Right ventricle myocardium superior (tissue), 1 donor: ENCODE measurements around the gene FMOD. TPM values are rescaled to one million over a fixed set of nuclear protein-coding genes. Genes with fewer than 3 reads are reported as not detected.
A peak's percentile ranks its signal among the peaks of the same experiment; 100 is the strongest.

ENCODE experiments used
- ATAC-seq: fragments of 200-7000 bp; cut with Tn5 transposase; one replicate; pipeline ENCODE4 v1.9.1; 2020; ENCODE audit warnings: mild to moderate bottlenecking; ENCODE audit not compliant: poor library complexity
- DNase-seq: peaks from one replicate; pipeline ENCODE4 v3.0.0-alpha.2; 2020
- intact Hi-C: fragments of 100-400 bp; cut with DNase I; formaldehyde crosslinking; loops from one replicate; pipeline ENCODE4 v1.11.2; 2022
- long read RNA-seq: library from polyadenylated mRNA; unstranded; transcript quantifications from one replicate; pipeline ENCODE4 v2.0.0, GENCODE V29; 2021
- total RNA-seq: library from RNA; stranded (reverse); fragmentation: NEBNext Ultra II Directional; extraction: Animal tissue kit (Norgen Biotek cat#: 25700); gene quantifications from one replicate; pipeline ENCODE4 v1.2.1, GENCODE V29; 2021
- donor health status: DM: no; HTN: yes; CAD: no; lungs with severe emphysema.

The FMOD gene
- total RNA-seq: 5.9 TPM
- long read RNA-seq, transcript FMOD-201 (3 exons, 3,310 nt): major isoform, 13 of 22 reads
- long read RNA-seq, partial matches to known transcripts: 6 of 22 reads
- long read RNA-seq, other reads (novel, unspliced or antisense): 3 of 22 reads

DNA sequence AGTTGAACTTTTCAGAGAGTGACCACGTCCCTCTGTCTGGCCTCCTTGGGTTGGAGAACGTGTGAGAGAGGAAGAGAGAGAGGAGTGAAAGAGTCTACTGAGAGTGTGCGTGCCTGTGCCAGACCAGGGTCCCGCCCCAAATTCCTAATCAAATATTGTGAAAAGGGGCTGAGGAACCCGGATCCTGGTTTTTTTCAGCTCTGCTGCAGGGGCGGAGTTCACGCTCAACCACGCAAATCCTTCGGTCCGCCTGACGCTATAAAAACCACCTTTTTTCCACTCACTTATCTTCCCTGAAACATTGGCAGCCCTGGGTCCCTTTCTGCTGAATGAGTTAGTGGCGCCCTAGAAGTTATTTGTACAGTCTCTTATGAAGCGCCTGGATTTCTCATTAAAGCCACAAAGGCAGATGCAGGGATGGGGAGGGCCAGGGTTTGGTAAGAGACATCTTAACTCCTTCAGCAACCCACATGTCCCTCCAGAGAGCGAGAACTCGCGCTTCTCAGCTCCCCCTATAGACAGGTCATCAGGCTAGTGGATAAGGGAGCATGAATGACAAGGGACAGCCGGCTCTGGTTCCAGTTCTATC is at the start of gene FMOD:
Gene FMOD (minus strand): TSS at position 86 of the 589 bp plus-strand sequence. CDS start 2,852 bp downstream, outside the sequence.
- peak; percentile 54 for DNase-seq
- intact Hi-C loops: no loop called here

DNA sequence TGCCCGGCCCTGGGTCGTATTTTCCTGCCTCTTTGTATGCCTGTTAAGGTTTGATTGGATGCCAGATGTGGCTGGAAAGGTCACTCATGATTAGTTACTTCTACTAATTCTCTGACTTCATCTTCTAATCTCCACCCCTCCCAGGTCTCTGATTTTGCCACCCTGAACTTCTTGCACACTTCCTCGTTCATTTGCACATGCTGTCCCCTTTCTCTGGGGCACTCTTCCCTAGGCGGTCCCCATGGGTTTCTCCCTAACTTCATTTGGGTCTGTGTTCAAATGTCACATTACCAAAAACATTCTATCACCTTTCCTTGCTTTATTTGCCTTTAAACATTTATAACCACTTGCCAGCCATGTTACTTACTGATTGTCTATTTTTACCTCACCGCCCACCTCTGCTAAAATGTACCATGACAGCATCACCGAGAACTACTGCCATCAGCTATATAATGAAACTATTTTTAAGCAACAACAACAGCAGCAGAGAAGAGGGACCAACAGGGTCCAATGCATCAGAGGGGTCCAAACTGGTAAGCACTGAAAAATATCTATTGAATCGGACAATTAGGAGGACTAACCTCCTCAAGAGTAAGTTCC is 45.8 kb upstream of the FMOD start:
- intact Hi-C loops: no loop called here
- ATAC-seq: no peak

More for the DNA sequence above, at the start of gene FMOD:
- peak; percentile 71 for ATAC-seq

DNA sequence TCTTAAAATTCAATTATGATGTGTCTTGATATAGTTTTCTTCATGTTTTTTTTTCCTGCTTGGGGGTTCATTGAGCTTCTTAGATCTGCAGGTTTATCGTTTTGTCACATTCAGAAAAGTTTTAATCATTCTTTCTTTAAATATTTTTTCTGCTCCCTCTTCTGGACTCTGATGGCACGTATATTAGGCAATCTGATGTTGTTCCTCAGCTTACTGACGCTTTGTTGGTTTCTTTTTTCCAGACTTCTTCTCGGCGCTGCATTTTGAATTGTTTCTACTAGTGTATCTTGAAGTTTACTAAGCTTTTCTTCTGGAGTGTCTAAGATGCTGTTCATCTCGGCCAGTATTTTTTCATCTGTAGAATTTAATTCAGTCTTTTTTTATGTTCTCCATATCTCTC is 44.8 kb upstream of the FMOD start:
- ATAC-seq (no peak), DNase-seq (no peak)
- intact Hi-C loops: no loop called here

More for the DNA sequence above, 45.8 kb upstream of the FMOD start:
- DNase-seq: no peak

DNA sequence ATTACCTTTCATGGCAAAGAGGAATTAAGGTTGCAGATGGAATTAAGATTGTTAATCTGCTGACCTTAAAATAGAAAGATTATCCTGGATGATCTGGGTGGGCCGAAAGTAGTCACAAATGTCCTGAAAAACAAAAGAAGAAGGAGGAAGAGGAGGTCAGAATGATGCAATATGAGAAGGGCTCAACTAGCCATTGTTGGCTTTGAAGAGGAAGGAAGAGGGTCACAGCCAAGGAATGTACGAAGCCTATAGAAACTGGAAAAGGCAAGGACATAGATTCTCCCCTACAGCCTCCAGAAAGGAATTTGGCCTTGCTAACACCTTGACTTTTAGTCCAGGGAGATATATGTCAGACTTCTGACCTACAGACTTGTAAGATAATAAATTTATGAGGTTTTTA is 39.4 kb upstream of the FMOD start:
- intact Hi-C loops: no loop called here
- no peak for ATAC-seq
- no peak for DNase-seq

DNA sequence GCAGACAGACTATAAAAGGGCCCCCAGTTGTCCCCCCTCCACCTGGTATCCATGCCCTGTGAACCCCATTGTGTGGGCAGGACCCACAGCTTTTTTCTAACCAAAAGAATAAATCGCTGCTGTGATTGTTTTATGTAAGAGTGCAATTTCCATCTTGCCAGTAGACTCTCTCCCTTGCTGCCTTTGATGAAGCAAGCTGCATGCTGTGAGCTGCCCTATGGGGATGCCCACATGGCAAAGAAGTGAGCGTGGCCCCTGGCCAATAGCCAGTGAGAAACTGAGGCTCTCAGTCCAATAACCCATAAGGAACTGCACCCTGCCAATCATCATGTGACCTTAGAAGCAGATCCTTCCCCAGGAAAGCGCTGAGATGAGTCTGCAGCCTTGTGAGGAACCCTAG is 37.8 kb upstream of the FMOD start:
- intact Hi-C loops: no loop called here
- no peak for ATAC-seq
- DNase-seq: no peak

DNA sequence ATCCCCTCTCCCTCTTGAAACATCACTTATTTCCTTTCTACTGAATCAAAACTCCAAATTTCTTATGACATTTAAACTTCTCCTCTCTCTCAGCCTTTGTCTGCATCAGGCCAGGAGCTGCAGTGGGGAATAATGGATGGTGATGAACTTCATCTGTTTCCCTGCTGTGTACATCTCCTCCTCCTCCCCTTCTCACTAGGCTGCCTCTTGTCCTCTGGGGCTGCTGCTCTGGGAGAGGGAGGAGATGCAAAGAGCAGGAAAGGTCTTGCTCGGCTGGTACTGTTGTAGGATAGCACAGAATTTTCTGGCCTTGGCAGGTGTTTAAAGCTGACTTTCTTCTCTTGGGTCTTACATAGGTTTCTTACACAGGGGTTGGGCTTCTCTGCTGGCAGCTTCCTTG is 31.1 kb upstream of the FMOD start:
- ATAC-seq (no peak), DNase-seq (no peak)
- intact Hi-C loops: no loop called here

DNA sequence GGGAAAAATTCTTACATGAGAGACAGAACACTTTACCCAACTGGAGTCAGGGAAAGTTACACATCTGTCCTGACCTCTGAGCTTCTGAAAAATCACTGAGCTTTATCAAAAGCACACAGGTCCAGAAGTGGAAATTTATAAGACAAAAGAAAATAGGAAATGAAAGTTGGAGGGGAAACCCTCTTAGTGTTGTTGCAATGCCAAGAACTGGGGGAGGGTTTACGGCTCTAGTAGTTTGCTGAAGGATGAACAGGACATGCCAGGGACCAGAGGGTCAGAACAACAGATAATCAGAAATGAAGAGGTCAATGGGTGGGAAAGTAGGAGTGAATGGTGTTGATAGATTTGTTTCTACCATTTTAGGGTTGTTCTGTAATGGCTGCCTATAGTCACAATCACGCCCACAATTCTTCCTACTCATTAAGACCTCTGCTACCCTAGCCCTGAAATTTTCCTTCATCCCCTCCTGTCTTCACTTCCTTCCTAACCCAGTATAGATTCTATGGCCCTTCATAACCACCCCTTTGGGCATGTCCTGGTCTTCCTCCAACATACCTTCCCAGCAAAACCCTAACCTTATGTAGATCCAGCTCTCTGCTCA is 30.3 kb upstream of the FMOD start:
- peak; percentile 31 for ATAC-seq

DNA sequence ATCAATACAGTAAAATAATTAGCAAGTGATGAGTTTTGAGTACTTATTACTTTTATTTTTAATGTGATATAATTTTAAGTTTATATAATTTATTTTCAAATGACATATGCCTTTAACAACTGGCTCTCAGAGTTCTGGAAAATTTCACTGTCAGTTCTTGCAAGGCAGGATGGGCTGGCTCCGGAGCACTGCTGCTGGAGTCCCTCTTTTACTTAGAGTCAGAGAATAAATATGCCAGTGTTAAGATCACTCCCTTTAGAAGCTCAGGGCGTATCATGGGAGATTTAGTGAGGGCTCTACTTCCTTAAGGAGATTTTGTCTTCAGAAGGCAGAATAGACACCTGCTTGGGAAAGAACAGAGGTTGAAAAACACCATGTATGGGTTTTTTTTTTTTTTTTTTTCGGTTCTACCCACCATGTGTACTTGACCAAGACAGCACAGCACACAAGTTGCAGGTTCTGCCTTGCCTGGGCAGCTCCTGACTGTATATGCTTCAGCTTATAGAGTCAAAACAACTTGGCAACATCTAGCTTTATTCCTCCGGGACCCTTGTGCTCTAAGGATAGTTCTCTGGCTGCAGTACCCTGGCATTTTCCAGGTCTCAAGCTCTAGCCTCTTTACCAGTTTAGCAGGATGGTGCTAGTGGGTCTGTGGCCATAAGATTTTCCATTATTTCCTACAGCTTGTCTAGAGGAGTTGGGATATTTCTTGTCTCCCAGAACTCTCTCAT is 29.7 kb upstream of the FMOD start:
- no peak for DNase-seq
- intact Hi-C loops: no loop called here
- ATAC-seq: no peak

More for the DNA sequence above, 30.3 kb upstream of the FMOD start:
- DNase-seq: no peak
- intact Hi-C loops: no loop called here

DNA sequence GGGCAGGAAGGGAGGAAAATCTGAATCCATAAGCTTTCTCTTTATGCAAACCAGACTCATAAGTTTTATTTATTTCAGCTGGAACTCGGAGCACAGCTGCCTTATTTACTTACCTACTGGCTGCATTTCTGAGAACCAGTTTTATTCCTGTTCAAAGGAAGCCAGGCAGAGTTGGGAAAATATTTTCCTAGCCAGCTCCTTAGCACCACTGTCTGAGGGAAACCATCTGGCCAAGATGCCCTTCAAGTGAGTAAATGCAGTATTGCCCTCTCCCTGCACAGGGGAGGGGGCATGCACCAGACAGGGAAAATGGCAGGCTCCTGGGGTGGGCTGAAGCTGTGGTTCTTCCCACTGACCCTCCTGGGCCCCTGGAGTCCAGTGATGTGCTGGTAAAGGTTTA is 28.9 kb upstream of the FMOD start:
- DNase-seq (no peak), ATAC-seq (peak; percentile 30)
- intact Hi-C loops: no loop called here

DNA sequence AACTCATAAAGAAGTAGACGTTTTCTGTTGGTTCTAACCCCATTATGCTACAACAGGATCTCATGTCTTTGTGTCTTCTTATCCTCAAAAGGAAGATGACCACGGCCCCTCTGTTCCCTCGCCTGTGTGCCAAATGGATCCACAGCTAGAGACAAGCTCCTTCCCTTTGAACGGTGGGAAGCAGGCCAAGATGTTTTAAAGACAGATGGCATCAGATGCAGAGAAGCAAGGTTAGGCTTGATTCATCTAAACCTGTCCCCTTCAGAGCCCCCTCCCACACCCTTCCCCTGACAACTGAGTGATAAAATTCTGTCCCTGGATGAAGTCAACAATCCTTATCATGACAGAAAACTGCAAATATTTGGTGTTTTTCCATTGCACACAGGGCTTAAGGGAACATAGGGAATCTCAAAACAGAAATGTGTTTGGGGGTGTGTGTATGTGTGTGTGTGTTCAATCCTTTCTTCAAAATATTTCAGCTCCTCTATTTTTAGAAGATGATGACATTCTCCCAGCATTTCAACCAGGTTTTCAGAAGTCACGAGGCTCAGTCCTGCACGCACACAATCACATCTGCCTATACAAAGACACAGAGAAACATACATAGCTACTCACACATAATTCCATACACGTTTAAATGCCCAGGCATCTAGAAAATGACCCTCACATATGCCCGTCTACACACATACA is 27.8 kb upstream of the FMOD start:
- intact Hi-C loops: no loop called here
- ATAC-seq: peak; percentile 42
- DNase-seq: no peak

DNA sequence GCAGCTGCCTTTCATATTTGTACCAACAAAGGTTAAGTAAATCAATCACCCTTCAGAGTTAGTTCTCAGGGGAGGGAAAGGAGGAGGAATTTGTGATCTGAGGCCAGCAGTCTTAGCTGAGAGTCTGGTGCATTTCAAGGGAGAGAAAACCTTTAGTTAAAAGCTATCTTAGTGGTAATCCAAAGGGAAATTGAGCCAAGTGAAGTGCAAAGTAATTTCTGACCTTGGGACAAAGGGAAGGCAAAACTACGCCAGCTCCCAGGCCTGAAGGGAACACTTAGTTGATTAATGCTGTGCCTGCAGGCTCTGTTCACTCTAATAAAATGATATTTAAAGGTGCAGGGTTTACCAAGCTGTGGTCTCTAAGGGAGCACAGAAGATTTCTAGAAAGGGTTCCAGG is 23.1 kb upstream of the FMOD start:
- no peak for DNase-seq
- ATAC-seq: peak; percentile 20
- intact Hi-C loops: no loop called here

DNA sequence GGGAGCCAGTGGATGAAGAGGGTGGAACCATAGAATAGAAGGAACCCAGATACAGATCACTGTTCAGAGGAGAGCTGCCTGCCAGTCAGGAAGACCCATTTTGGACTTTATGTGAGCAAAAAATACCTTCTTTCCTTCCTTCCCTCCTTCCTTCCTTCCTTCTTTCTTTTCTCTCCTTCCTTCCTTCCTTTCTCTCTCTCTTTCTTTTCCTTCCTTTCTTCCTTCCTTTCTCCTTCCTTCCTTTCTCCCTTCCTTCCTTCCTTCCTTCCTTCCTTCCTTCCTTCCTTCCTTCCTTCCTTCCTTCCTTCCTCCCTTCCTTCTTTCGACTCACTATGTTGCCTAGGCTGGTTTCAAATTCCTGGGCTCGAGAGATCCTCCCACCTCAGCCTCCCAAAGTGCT is 22.1 kb upstream of the FMOD start:
- intact Hi-C loops: no loop called here
- DNase-seq: no peak
- no peak for ATAC-seq

DNA sequence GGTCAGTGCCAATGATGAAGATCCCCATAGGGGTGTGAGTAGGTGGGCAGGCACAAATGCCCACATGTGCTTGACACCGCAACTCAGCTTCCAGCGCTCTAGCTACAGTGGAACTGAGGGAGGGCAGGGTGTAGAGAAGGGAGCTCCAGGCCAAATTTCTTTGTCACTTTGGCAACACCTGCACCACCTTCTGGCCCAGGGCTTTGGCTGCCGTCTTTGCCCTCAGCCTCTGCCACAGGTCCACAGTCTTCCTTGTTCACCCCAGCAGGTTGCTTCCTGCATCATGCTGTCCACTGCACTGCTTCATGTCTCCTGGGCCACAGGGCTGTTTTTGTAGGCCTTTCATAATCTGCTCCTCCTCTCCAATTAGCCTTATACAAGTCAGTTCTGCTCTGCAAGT is 20.4 kb upstream of the FMOD start:
- DNase-seq (no peak), ATAC-seq (no peak)
- intact Hi-C loops: no loop called here

DNA sequence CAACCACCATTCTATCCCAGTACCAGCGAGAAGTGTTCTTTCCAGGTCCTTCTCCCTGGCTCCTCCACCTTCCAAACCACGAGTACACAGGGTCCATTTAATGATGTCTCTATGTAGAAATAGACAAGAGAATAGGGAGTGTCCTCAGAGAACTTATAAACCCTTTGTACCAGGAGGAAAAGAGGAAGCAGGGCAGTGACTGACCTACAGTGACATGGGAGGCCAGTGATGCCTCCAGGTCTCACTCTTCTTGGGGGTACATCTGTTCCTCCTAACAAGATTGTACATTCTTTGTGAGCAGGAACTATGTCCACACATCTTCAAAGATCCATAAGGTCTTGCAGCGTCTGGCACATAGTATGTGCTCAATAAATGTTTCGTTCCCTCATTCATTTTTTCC is 18.7 kb upstream of the FMOD start:
- ATAC-seq (peak; percentile 11), DNase-seq (no peak)
- intact Hi-C loops: no loop called here

DNA sequence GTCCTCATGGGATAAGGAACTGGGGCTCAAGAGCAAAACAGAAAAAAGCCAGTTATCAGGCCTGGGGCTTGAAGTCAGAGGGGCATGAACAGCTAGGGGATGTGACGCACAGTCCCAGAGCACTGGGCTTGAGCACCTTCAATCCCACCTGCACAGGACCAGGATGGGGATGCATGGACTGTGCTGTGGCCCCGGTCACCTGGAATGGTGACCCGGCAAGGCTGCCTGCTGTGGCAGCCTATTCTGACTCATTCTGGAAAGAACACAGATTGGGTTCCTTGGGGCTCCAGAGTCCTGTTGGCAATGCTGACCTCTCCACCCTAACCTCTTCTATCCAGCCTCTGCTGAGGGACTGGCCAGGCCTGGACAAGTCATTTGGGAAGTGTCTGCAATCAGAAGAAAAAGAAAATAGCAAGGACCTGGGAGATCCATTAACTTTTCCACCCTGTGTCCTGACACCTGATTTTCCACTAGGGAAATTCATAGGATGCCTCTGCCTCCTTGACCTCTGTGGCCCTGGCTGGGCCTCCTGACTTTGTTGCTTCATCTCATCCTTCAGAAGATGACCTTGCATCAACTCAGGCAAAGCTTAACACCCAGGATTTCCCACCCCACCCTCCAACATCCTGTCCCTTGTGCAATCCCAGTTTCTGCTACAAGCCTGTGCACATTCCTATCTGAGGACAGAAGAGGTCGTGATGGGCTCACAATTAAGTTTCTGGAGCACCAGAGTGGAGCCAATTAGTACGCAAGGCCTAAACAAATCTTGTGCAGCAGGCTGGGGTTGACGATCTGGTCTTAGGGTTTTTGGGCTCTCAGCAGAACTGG is 17.9 kb upstream of the FMOD start:
- DNase-seq (peak; percentile 71), ATAC-seq (peak; percentile 93)
- intact Hi-C loops: no loop called here

DNA sequence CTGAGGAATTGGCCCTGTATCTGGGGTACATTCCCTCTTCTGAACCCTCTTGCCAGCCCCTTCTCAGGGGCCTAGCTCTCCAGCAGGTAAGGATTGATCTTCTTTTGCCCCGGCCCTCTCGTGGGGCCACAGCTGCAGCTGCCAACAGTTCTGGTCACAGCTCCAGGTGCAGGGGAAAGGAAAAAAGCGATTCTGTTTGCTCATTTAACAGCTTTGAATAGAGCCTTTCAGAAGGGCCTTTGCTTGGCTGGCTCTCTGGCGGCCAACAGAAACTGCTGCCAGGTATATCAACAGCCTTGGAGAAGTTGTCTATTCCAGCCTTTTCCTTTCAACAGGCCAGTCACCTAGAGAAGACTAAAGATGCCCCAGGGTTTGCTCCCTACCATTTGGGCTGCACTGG is 16.1 kb upstream of the FMOD start:
- no peak for ATAC-seq
- intact Hi-C loops: no loop called here
- no peak for DNase-seq

DNA sequence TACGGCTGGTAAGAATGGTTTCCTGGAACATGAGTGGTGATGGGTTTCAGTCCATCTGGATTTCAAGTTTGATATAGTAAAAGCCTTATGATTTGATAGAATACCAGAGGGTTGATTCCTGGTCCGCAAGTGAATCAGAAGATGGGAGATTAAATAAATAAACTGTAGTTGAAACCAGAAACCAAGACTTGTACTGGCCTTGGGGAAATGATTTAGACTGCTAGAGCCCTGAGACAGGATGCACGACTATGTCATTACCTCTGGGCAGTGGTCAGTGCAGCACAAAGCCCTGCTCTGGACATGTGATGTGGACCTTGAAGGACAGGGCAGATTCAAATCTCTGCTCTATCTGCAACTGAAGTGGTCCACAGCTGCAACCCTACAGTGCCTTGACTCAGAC is 15.6 kb upstream of the FMOD start:
- ATAC-seq (no peak), DNase-seq (no peak)
- intact Hi-C loops: no loop called here

DNA sequence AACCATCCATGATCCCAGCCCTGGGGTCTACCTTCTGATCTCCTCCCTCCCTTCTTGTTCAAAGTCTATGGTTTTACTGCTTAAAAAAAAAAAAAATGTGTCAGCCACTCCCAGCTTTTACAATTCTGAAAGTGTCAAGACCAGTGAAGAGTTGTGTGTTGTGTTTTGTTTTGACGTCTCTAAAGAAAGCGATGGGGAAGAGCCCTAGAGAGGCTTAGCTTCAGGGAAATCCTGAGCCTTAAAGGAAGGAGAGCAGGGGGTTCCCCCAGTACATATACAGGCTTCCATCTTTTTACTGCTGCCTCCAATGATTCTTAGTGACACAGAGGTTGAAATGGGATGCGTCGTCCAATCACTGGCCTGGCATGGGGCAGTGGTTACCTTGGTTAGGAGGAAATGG is 13.9 kb upstream of the FMOD start:
- intact Hi-C loops: no loop called here
- DNase-seq: no peak
- no peak for ATAC-seq
